ENCODE data around the gene TRIM75. TPM values are rescaled to one million over a fixed set of nuclear protein-coding genes. Genes with fewer than 3 reads are reported as not detected.

The TRIM75 gene
- polyA plus RNA-seq, 1 donor from 2014 or later: not detected

DNA sequence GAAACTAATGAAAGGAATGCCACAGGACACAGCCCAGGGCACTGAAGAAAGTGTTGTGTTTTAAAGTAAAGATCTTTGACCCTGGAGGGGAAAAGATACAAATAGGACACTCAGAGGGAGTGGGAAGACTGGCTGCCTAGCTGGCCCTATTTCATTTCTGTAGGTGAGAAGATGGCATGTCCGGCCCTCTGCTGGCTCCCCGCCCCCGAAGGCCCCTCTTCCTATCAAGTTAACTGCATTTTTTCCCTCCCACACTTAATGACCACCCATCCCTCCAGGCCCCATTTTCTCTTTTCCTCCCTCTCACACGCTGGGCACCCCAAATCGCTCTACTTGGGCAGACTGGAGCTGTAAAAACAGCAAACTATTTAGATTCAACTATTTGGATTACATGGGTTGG, 5.5 kb upstream of the TRIM75 start:
- H2AFZ ChIP-seq (ENCODE audit: low read depth, low read length): no peak overlapping the region
- no peak overlapping the region for H3K4me2 ChIP-seq (ENCODE audit: low read length)
- H3F3A ChIP-seq (ENCODE audit: insufficient read depth, low read length, poor library complexity, severe bottlenecking): no peaks in the 10 kb centered on the region

GRCh38 chr4:165052627-165053026, 1.0 kb upstream of the TRIM75 start:
- no peak overlapping the region for H2AFZ ChIP-seq (ENCODE audit: low read depth, low read length)
- H3K79me2 ChIP-seq (replicated peaks; ENCODE audit: insufficient read depth, low read length): no peaks in the 10 kb centered on the region
- no peaks in the 10 kb centered on the region for H3F3A ChIP-seq (ENCODE audit: insufficient read depth, low read length, poor library complexity, severe bottlenecking)
- H3K27me3 ChIP-seq (ENCODE audit: insufficient read depth, low read depth, low read length): no peaks in the 10 kb centered on the region
- H3K4me3 ChIP-seq (ENCODE audit: low read length): no peak overlapping the region
- no peaks in the 10 kb centered on the region for H3K9me2 ChIP-seq (ENCODE audit: insufficient read depth, low read length)
- H3K9ac ChIP-seq (ENCODE audit: low read length): no peak overlapping the region
- no peak overlapping the region for H3K4me2 ChIP-seq (ENCODE audit: low read length)
- no peaks in the 10 kb centered on the region for H4K20me1 ChIP-seq (ENCODE audit: insufficient read depth)
- H3K27ac ChIP-seq (ENCODE audit: low read length): no peak overlapping the region
- no peaks in the 10 kb centered on the region for H3K36me3 ChIP-seq (ENCODE audit: insufficient read depth, low read length)
- no peaks in the 10 kb centered on the region for H3K9me3 ChIP-seq (ENCODE audit: low read length)
- TF ChIP-seq RAD21 (conservative IDR thresholded peaks at IDR 0.05) (no peak), REST (IDR thresholded peaks at IDR 0.05; ENCODE audit: borderline replicate concordance) (no peak), MXI1 (conservative IDR thresholded peaks at IDR 0.05; ENCODE audit: poor library complexity, severe bottlenecking) (no peak), EZH2 (IDR thresholded peaks at IDR 0.05; ENCODE audit: borderline replicate concordance, insufficient read depth, low read length, poor library complexity, severe bottlenecking) (no peak), POLR2AphosphoS5 (IDR thresholded peaks at IDR 0.05) (no peak), EP300 (conservative IDR thresholded peaks at IDR 0.05; ENCODE audit: poor library complexity, severe bottlenecking) (no peak), SMC3 (conservative IDR thresholded peaks at IDR 0.05; ENCODE audit: poor library complexity) (no peak)
- TF ChIP-seq, protein P1, sequence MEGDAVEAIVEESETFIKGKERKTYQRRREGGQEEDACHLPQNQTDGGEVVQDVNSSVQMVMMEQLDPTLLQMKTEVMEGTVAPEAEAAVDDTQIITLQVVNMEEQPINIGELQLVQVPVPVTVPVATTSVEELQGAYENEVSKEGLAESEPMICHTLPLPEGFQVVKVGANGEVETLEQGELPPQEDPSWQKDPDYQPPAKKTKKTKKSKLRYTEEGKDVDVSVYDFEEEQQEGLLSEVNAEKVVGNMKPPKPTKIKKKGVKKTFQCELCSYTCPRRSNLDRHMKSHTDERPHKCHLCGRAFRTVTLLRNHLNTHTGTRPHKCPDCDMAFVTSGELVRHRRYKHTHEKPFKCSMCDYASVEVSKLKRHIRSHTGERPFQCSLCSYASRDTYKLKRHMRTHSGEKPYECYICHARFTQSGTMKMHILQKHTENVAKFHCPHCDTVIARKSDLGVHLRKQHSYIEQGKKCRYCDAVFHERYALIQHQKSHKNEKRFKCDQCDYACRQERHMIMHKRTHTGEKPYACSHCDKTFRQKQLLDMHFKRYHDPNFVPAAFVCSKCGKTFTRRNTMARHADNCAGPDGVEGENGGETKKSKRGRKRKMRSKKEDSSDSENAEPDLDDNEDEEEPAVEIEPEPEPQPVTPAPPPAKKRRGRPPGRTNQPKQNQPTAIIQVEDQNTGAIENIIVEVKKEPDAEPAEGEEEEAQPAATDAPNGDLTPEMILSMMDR (IDR thresholded peaks at IDR 0.05; ENCODE audit: poor library complexity, severe bottlenecking): no peak

More for the DNA sequence above, 5.5 kb upstream of the TRIM75 start:
- H4K20me1 ChIP-seq (ENCODE audit: insufficient read depth): no peaks in the 10 kb centered on the region
- no peak overlapping the region for H3K9ac ChIP-seq (ENCODE audit: low read length)
- no peaks in the 10 kb centered on the region for H3K79me2 ChIP-seq (replicated peaks; ENCODE audit: insufficient read depth, low read length)
- H3K27me3 ChIP-seq (ENCODE audit: insufficient read depth, low read depth, low read length): no peaks in the 10 kb centered on the region
- no peaks in the 10 kb centered on the region for H3K9me2 ChIP-seq (ENCODE audit: insufficient read depth, low read length)
- H3K9me3 ChIP-seq (ENCODE audit: low read length): no peaks in the 10 kb centered on the region
- no peak overlapping the region for H3K4me3 ChIP-seq (ENCODE audit: low read length)
- H3K36me3 ChIP-seq (ENCODE audit: insufficient read depth, low read length): no peaks in the 10 kb centered on the region
- H3K27ac ChIP-seq (ENCODE audit: low read length): no peak overlapping the region
- TF ChIP-seq MXI1 (conservative IDR thresholded peaks at IDR 0.05; ENCODE audit: poor library complexity, severe bottlenecking) (no peak), EZH2 (IDR thresholded peaks at IDR 0.05; ENCODE audit: borderline replicate concordance, insufficient read depth, low read length, poor library complexity, severe bottlenecking) (no peak), REST (IDR thresholded peaks at IDR 0.05; ENCODE audit: borderline replicate concordance) (no peak), TAF1 (IDR thresholded peaks at IDR 0.05; ENCODE audit: low read depth) (no peak), POLR2AphosphoS5 (IDR thresholded peaks at IDR 0.05) (no peak), EP300 (conservative IDR thresholded peaks at IDR 0.05; ENCODE audit: poor library complexity, severe bottlenecking) (no peak), RAD21 (conservative IDR thresholded peaks at IDR 0.05) (no peak), SMC3 (conservative IDR thresholded peaks at IDR 0.05; ENCODE audit: poor library complexity) (no peak)
- TF ChIP-seq, protein P1 (IDR thresholded peaks at IDR 0.05; ENCODE audit: poor library complexity, severe bottlenecking): no peak
